H1 (cell line): ENCODE results near the gene TNS3. TPM values are rescaled to one million over a fixed set of nuclear protein-coding genes. Genes with fewer than 3 reads are reported as not detected.

Experiments used
- CTCF ChIA-PET: fragments of 300-600 bp; sonication (Branson Sonifier 250); formaldehyde crosslinking; loops from one replicate; lab custom pipeline; 2021; ENCODE audit not compliant: partially characterized antibody; lab: Charles Lee
- POLR2A ChIA-PET: fragments of 300-600 bp; sonication (Branson Sonifier 250); formaldehyde crosslinking; loops from one replicate; lab custom pipeline; 2021; ENCODE audit warnings: inconsistent platforms; ENCODE audit not compliant: partially characterized antibody; lab: Charles Lee
- DNase-seq, 2 experiments: peaks; one replicate each; pipeline versions ENCODE4 v3.0.0 to v3.0.0-alpha.2; 2010 to 2022; ENCODE audit warnings: low spot score in 2 of 2, low read depth in 1 of 2, mixed read lengths in 1 of 2
- FAIRE-seq: peaks from 2 replicates; lab custom pipeline; 2011; peaks lifted over from hg19 to GRCh38; lab: Jason Lieb, UNC
- H2AFZ ChIP-seq: 2 replicates; pipeline ENCODE4 v1.8.1; 2012; ENCODE audit warnings: low read length, inconsistent platforms
- H2AK5ac ChIP-seq: 2 replicates; pipeline ENCODE4 v1.6.1; 2013; ENCODE audit warnings: low read depth, low read length
- H2BK120ac ChIP-seq: replicated peaks from 2 replicates; pipeline ENCODE3; 2013; ENCODE audit warnings: low read depth, low read length, inconsistent platforms
- H2BK12ac ChIP-seq: 2 replicates; pipeline ENCODE4 v1.6.1; 2013; ENCODE audit warnings: low read depth, low read length
- H2BK15ac ChIP-seq: 2 replicates; pipeline ENCODE4 v1.6.1; 2013; ENCODE audit warnings: low read length
- H2BK20ac ChIP-seq: 2 replicates; pipeline ENCODE4 v1.6.1; 2013; ENCODE audit warnings: low read length
- H2BK5ac ChIP-seq: 2 replicates; pipeline ENCODE4 v1.6.1; 2013; ENCODE audit warnings: low read depth, low read length
- H3K14ac ChIP-seq: 2 replicates; pipeline ENCODE4 v1.6.1; 2013; ENCODE audit warnings: inconsistent platforms; ENCODE audit not compliant: insufficient read length
- H3K18ac ChIP-seq: 2 replicates; pipeline ENCODE4 v1.6.1; 2013; ENCODE audit warnings: low read length; ENCODE audit errors: extremely low read depth
- H3K23ac ChIP-seq: 2 replicates; pipeline ENCODE4 v1.6.1; 2013; ENCODE audit warnings: inconsistent platforms; ENCODE audit not compliant: insufficient read length
- H3K23me2 ChIP-seq: 2 replicates; pipeline ENCODE4 v1.6.1; 2013; ENCODE audit warnings: low read depth, low read length
- H3K27ac ChIP-seq: 2 replicates; pipeline ENCODE4 v1.6.1; 2011; ENCODE audit warnings: low read depth, low read length, inconsistent platforms
- H3K27me3 ChIP-seq, 4 experiments: replicated peaks in 1 of 4; 1 replicate in 1 of 4; 2 replicates in 3 of 4; pipeline versions ENCODE4 v1.6.1 to v1.8.1; 2011 to 2013; ENCODE audit warnings: low read length in 3 of 4, mild to moderate bottlenecking in 3 of 4, inconsistent platforms in 2 of 4, mixed read lengths in 2 of 4, moderate library complexity in 1 of 4; ENCODE audit not compliant: control insufficient read depth in 3 of 4, insufficient read depth in 3 of 4; ENCODE audit errors: extremely low read depth in 1 of 4
- H3K36me3 ChIP-seq, 4 experiments: 2 replicates each; pipeline versions ENCODE4 v1.6.1 to v1.8.1; 2011 to 2013; ENCODE audit warnings: mild to moderate bottlenecking in 4 of 4, low read length in 3 of 4, moderate library complexity in 2 of 4, control low read depth in 1 of 4, inconsistent platforms in 1 of 4; ENCODE audit not compliant: insufficient read depth in 4 of 4, control insufficient read depth in 2 of 4
- H3K4ac ChIP-seq: replicated peaks from 2 replicates; pipeline ENCODE3; 2013; ENCODE audit warnings: low read length, low read depth, mixed read lengths, inconsistent platforms; ENCODE audit not compliant: insufficient read length
- H3K4me1 ChIP-seq, 4 experiments: replicated peaks in 1 of 4; 1 replicate in 1 of 4; 2 replicates in 3 of 4; pipeline versions ENCODE4 v1.6.1 to v1.8.1; 2011 to 2013; ENCODE audit warnings: low read length in 3 of 4, inconsistent platforms in 2 of 4, mixed read lengths in 1 of 4; ENCODE audit not compliant: insufficient read depth in 4 of 4, control insufficient read depth in 3 of 4
- H3K4me2 ChIP-seq, 2 experiments: 2 replicates each; pipeline versions ENCODE4 v1.6.1 to v1.8.1; 2011 to 2013; ENCODE audit warnings: low read depth in 2 of 2, low read length in 2 of 2, control low read depth in 1 of 2, inconsistent platforms in 1 of 2, mild to moderate bottlenecking in 1 of 2; ENCODE audit not compliant: insufficient read depth in 1 of 2
- H3K4me3 ChIP-seq, 4 experiments: fragments of 200-600, 300-600 bp in 1 of 4; sonication (generic), shearing (Covaris generic), sonication (Bioruptor Twin) in 1 of 4; 2 replicates each; pipeline versions ENCODE4 v1.5.1 to v1.8.1; 2011 to 2016; ENCODE audit warnings: low read length in 4 of 4, low read depth in 3 of 4, control low read depth in 2 of 4, inconsistent platforms in 2 of 4, mild to moderate bottlenecking in 2 of 4, mixed read lengths in 1 of 4, moderate library complexity in 1 of 4; ENCODE audit not compliant: insufficient read depth in 2 of 4; ENCODE audit errors: extremely low read depth in 1 of 4
- H3K56ac ChIP-seq: replicated peaks from 2 replicates; pipeline ENCODE3; 2013; ENCODE audit warnings: low read depth, mild to moderate bottlenecking, mixed read lengths, low read length, inconsistent platforms; ENCODE audit not compliant: insufficient read length
- H3K79me1 ChIP-seq: 2 replicates; pipeline ENCODE4 v1.6.1; 2013; ENCODE audit warnings: low read depth, low read length, control low read depth
- H3K79me2 ChIP-seq, 2 experiments: 2 replicates each; pipeline versions ENCODE4 v1.6.1 to v1.8.1; 2012 to 2013; ENCODE audit warnings: low read length in 2 of 2, mild to moderate bottlenecking in 2 of 2, inconsistent platforms in 1 of 2; ENCODE audit not compliant: insufficient read depth in 2 of 2, control insufficient read depth in 1 of 2
- H3K9ac ChIP-seq, 4 experiments: replicated peaks in 1 of 4; 1 replicate in 1 of 4; 2 replicates in 3 of 4; pipeline versions ENCODE4 v1.6.1 to v1.8.1; 2011 to 2013; ENCODE audit warnings: low read depth in 3 of 4, low read length in 3 of 4, control low read depth in 2 of 4, mild to moderate bottlenecking in 2 of 4, moderate library complexity in 2 of 4, inconsistent platforms in 1 of 4; ENCODE audit errors: extremely low read depth in 1 of 4
- H3K9me3 ChIP-seq, 2 experiments: 2 replicates each; pipeline versions ENCODE4 v1.6.1 to v1.8.1; 2012 to 2013; ENCODE audit warnings: mild to moderate bottlenecking in 2 of 2, moderate library complexity in 2 of 2, control low read depth in 1 of 2, inconsistent platforms in 1 of 2, low read depth in 1 of 2, low read length in 1 of 2, mixed read lengths in 1 of 2; ENCODE audit not compliant: insufficient read depth in 2 of 2
- H4K20me1 ChIP-seq, 2 experiments: replicated peaks in 1 of 2; 2 replicates each; pipeline versions ENCODE3 to v1.8.1; 2011 to 2013; ENCODE audit warnings: inconsistent platforms in 2 of 2, low read length in 2 of 2, mild to moderate bottlenecking in 1 of 2; ENCODE audit not compliant: insufficient read depth in 2 of 2, control insufficient read depth in 1 of 2
- H4K5ac ChIP-seq: 2 replicates; pipeline ENCODE4 v1.6.1; 2013; ENCODE audit warnings: low read length, low read depth, mixed read lengths, inconsistent platforms; ENCODE audit not compliant: insufficient read length
- H4K8ac ChIP-seq: 2 replicates; pipeline ENCODE4 v1.8.0; 2013; ENCODE audit warnings: mild to moderate bottlenecking, moderate library complexity, low read length, inconsistent platforms; ENCODE audit not compliant: insufficient read depth; ENCODE audit errors: extremely low read depth
- H4K91ac ChIP-seq: replicated peaks from 2 replicates; pipeline ENCODE3; 2013; ENCODE audit warnings: low read length, mixed read lengths, inconsistent platforms; ENCODE audit not compliant: insufficient read length
- ATF2 ChIP-seq: IDR thresholded peaks from 2 replicates; pipeline ENCODE4 v1.6.1; 2012; ENCODE audit warnings: low read length, inconsistent platforms
- ATF3 ChIP-seq: IDR thresholded peaks from 2 replicates; pipeline ENCODE4 v1.6.1; 2011; ENCODE audit warnings: low read depth, mild to moderate bottlenecking, low read length; ENCODE audit not compliant: insufficient read depth
- BACH1 ChIP-seq: IDR thresholded peaks from 2 replicates; pipeline ENCODE4 v1.6.1; 2012; ENCODE audit warnings: low read length, improper control_type of control experiment
- CEBPB ChIP-seq: IDR thresholded peaks from 2 replicates; pipeline ENCODE4 v1.6.1; 2012; ENCODE audit warnings: low read depth, low read length
- CHD1 ChIP-seq: IDR thresholded peaks from 2 replicates; pipeline ENCODE4 v1.6.1; 2012; ENCODE audit warnings: low read depth, low read length, improper control_type of control experiment
- HDAC6 ChIP-seq: IDR thresholded peaks from one replicate; pipeline ENCODE4 v1.7.1; 2012; ENCODE audit warnings: low read depth, mild to moderate bottlenecking, inconsistent platforms, low read length, moderate library complexity
- POLR2A ChIP-seq, 2 experiments: IDR thresholded peaks; 1 replicate in 1 of 2; 2 replicates in 1 of 2; pipeline ENCODE4 v1.6.1; 2011; ENCODE audit warnings: low read depth in 2 of 2, low read length in 2 of 2, mild to moderate bottlenecking in 2 of 2; ENCODE audit errors: control extremely low read depth in 1 of 2
- RNF2 ChIP-seq: fragments of 200-900, 300-1000 bp; sonication (generic); IDR thresholded peaks from 2 replicates; pipeline ENCODE4 v1.7.1; 2016; ENCODE audit warnings: borderline replicate concordance, low read depth, mild to moderate bottlenecking, antibody characterized with exemption, low read length; ENCODE audit not compliant: poor library complexity, severe bottlenecking; ENCODE audit errors: missing control alignments
- RXRA ChIP-seq: IDR thresholded peaks from 2 replicates; pipeline ENCODE4 v1.6.1; 2011; ENCODE audit warnings: low read depth, mild to moderate bottlenecking, low read length, moderate library complexity; ENCODE audit not compliant: insufficient read depth
- SP1 ChIP-seq: IDR thresholded peaks from 2 replicates; pipeline ENCODE4 v1.6.1; 2011; ENCODE audit warnings: low read depth, low read length
- TCF12 ChIP-seq: IDR thresholded peaks from 2 replicates; pipeline ENCODE4 v1.6.1; 2011; ENCODE audit warnings: low read depth, mild to moderate bottlenecking, low read length
- ZNF274 ChIP-seq: IDR thresholded peaks from 2 replicates; pipeline ENCODE4 v1.7.0; 2012; ENCODE audit warnings: low read length, borderline replicate concordance; ENCODE audit errors: extremely low read depth
- whole genome bisulfite sequencing, 2 experiments: shearing (Covaris generic) in 1 of 2; methylation state at CpG; one replicate each; pipeline versions ENCODE4 v1.1.6 to v1.1.7; 2013 to 2015; ENCODE audit warnings: low lambda C conversion rate in 2 of 2, mixed read lengths in 2 of 2, inconsistent platforms in 1 of 2, low coverage in 1 of 2, missing lambda C conversion rate in 1 of 2; ENCODE audit not compliant: insufficient replicate concordance in 2 of 2, insufficient coverage in 1 of 2, insufficient read length in 1 of 2; ENCODE audit errors: extremely low coverage in 1 of 2, missing lambda C conversion rate in 1 of 2; 5-methylcytosine and 5-hydroxymethylcytosine counted together
- polyA plus RNA-seq, 7 experiments: library from polyadenylated mRNA; depleted of rRNA in 3 of 7; stranded (reverse) in 5 of 7; unstranded in 2 of 7; fragments of >200 nt in 5 of 7; fragments of 200-250 nt in 2 of 7; gene quantifications; 1 replicate in 5 of 7; 2 replicates in 1 of 7; 4 replicates in 1 of 7; pipeline versions ENCODE4 v1.2.1 to v1.2.3, GENCODE V29; 2011 to 2013; ENCODE audit warnings: missing spikeins in 2 of 7, mixed read lengths in 2 of 7
- total RNA-seq: library from RNA; stranded (reverse); fragmentation: NEBNext Ultra II Directional; extraction: Animal tissue kit (Norgen Biotek cat#: 25700); gene quantifications from 2 replicates; pipeline ENCODE4 v1.2.1, GENCODE V29; 2021

Gene TNS3
- total and polyA plus RNA-seq, 2 of the 8 experiments (the other 6 are each of a cell fraction or from before 2014, with no cell fraction given), result 11.9 to 24.2 TPM

- Histone ChIP-seq H3K9ac (no peak overlapping the region), H4K8ac (no peak overlapping the region), H3K27me3 (peaks cover 0 to 9% (median 8%) of the 10 kb centered on the region in 4 experiments; a peak in 5 of 7 replicates), H3K27ac (no peak overlapping the region), H3K23me2 (peaks cover 1% of the 10 kb centered on the region; the same call in 1 of the 2 replicates), H4K5ac (no peak overlapping the region), H3K14ac (no peak overlapping the region), H3K4me2 (no peak overlapping the region), H2BK12ac (no peak overlapping the region), H2AK5ac (no peak overlapping the region), H2AFZ (no peak overlapping the region), H2BK5ac (no peak overlapping the region), H3K18ac (no peak overlapping the region), H2BK120ac (no peak overlapping the region), H3K23ac (no peak overlapping the region), H3K9me3 (no peaks in the 10 kb centered on the region), H4K91ac (no peak overlapping the region), H2BK20ac (no peak overlapping the region), H3K79me2 (no peaks in the 10 kb centered on the region), H2BK15ac (no peak overlapping the region), H3K79me1 (no peaks in the 10 kb centered on the region), H3K4ac (no peak overlapping the region), H4K20me1 (no peaks in the 10 kb centered on the region), H3K56ac (no peak overlapping the region), H3K36me3 (no peaks in the 10 kb centered on the region), H3K4me1 (peaks cover 3 to 14% (median 9%) of the 10 kb centered on the region in 4 experiments), H3K4me3 (no peak overlapping the region)
- WGBS, 2 experiments, result 85% methylated on average over 9 of the region's 9 CpGs; no CpG with 5 or more reads in 1 of the 2 experiments
- DNase-seq, result no peak
- no peak for FAIRE-seq
- POLR2A ChIA-PET, result no interaction called here
- CTCF ChIA-PET, result interaction anchor here (1.0 to 2.3 kb wide), 3 partner anchors 178 to 306 kb away, joined by 4 read pairs; no protein-coding TSS in a partner anchor
- no peak for TF ChIP-seq BACH1
- TF ChIP-seq CEBPB, result no peak
- TF ChIP-seq SP1, result no peak
- no peak for TF ChIP-seq RXRA
- no peak for TF ChIP-seq ATF3
- no peak for TF ChIP-seq RNF2
- TF ChIP-seq HDAC6, result no peak
- TF ChIP-seq TCF12, result no peak
- TF ChIP-seq CHD1, result no peak
- no peak for TF ChIP-seq POLR2A (IDR thresholded peaks at IDR 0.05; ENCODE audit: control extremely low read depth in 1 of 2, low read depth in 2 of 2, low read length in 2 of 2)
- TF ChIP-seq ATF2, result no peak
- TF ChIP-seq ZNF274, result no peak
Observed at GRCh38 chr7:47587976-47588375, 6.1 kb upstream of the TNS3 start.
